ENCODE results near the gene MACROD2. TPM values are rescaled to one million over a fixed set of nuclear protein-coding genes. Genes with fewer than 3 reads are reported as not detected.

Gene MACROD2
- total and polyA plus RNA-seq, 2 of the 4 experiments (the other 2 are of a cell fraction), result not detected

DNA sequence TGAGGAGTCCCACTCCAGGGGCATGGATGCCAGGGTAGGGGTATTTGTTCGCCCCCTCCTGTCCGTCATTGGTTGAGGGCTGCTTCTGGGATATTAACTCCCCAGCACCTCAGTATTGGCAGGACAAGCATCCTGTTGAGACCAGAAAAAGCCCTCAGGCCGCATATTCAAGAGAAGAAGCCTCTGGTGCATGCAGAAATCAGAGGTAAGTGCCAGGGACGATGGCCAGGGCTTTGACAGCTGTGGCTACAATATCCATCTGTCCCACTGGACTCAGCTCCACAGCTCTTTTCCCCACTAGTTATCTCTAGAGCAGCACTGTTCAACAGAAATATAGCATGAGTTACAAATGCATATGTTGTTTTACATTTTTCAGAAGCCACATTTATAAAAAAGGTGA, 1926.6 kb downstream of the MACROD2 start:
- Histone ChIP-seq H2AK5ac (ENCODE audit: low read depth, low read length) (no peak overlapping the region), H3K18ac (ENCODE audit: low read depth, low read length) (no peak overlapping the region), H3K9me1 (ENCODE audit: insufficient read depth, low read length) (no peaks in the 10 kb centered on the region), H3K4me3 (ENCODE audit: insufficient read depth, low read depth, low read length) (no peak overlapping the region), H3K9me3 (ENCODE audit: control insufficient read depth, insufficient read depth, low read length) (peaks cover 4% of the 10 kb centered on the region; the same call in 1 of the 2 replicates), H3K79me1 (ENCODE audit: low read depth in 1 of 2, low read length in 2 of 2) (no peaks in the 10 kb centered on the region), H3K36me3 (ENCODE audit: control insufficient read depth, insufficient read depth, low read length) (no peaks in the 10 kb centered on the region), H3K27ac (ENCODE audit: insufficient read depth, low read length) (no peak overlapping the region), H2BK5ac (ENCODE audit: low read depth, low read length, poor library complexity, severe bottlenecking) (no peak overlapping the region), H3K4me2 (ENCODE audit: low read depth, low read length) (no peak overlapping the region), H4K5ac (ENCODE audit: low read depth, low read length) (no peak overlapping the region), H3K23ac (ENCODE audit: low read depth, low read length) (no peak overlapping the region), H3K27me3 (ENCODE audit: control insufficient read depth, insufficient read depth, low read length) (no peaks in the 10 kb centered on the region), H4K8ac (ENCODE audit: low read depth in 2 of 2, low read length in 2 of 2) (no peak overlapping the region), H3K56ac (ENCODE audit: extremely low read depth, insufficient read depth, low read length) (no peak overlapping the region), H4K20me1 (ENCODE audit: insufficient read depth, low read length) (no peaks in the 10 kb centered on the region), H2AFZ (replicated peaks; ENCODE audit: low read length, poor library complexity) (no peak overlapping the region), H3K4me1 (ENCODE audit: control insufficient read depth, insufficient read depth, low read length) (no peaks in the 10 kb centered on the region), H2BK15ac (ENCODE audit: low read depth, low read length) (no peak overlapping the region), H4K91ac (ENCODE audit: insufficient read depth, low read depth, low read length) (no peak overlapping the region), H3K9ac (ENCODE audit: low read depth, low read length) (no peak overlapping the region), H2BK120ac (ENCODE audit: low read depth, low read length) (no peak overlapping the region), H3K4ac (ENCODE audit: low read depth, low read length) (no peak overlapping the region), H2AK9ac (replicated peaks; ENCODE audit: low read depth, low read length, poor library complexity) (no peak overlapping the region), H2BK20ac (ENCODE audit: low read depth, low read length) (no peak overlapping the region), H3K14ac (replicated peaks; ENCODE audit: low read depth, low read length) (no peak overlapping the region)
- in situ Hi-C loops (cut with MboI; ENCODE audit: low sequenced_read_pairs), result no loop called here
- ATAC-seq (ENCODE audit: low read depth) (no peak), DNase-seq (no peak)
- ChIA-PET CTCF (no interaction called here), POLR2A (ENCODE audit: unreplicated experiment) (no interaction called here)
- BruUV-seq (replicated peaks), result no TSS peak
- intact Hi-C loops (cut with micrococcal nuclease), result no loop called here
- no CpG with 5 or more reads among the region's 4 CpGs for WGBS, 2 experiments (ENCODE audit: extremely low coverage in 2 of 2, insufficient read length in 1 of 2)
- dilution Hi-C loops (cut with HindIII; ENCODE audit: low sequenced_read_pairs, unreplicated experiment), result no loop called here
- TF ChIP-seq POLR2A (IDR thresholded peaks at IDR 0.05; ENCODE audit: low read depth, low read length) (no peak), NFE2L2 (IDR thresholded peaks at IDR 0.05; ENCODE audit: low read depth, low read length) (no peak), RAD21 (IDR thresholded peaks at IDR 0.05; ENCODE audit: low read length) (no peak), MAZ (IDR thresholded peaks at IDR 0.05; ENCODE audit: borderline replicate concordance, low read depth, low read length) (no peak), CEBPB (IDR thresholded peaks at IDR 0.05; ENCODE audit: low read depth, low read length) (no peak), FOS (IDR thresholded peaks at IDR 0.05; ENCODE audit: low read depth, low read length) (no peak), BHLHE40 (IDR thresholded peaks at IDR 0.05; ENCODE audit: low read depth, low read length) (no peak)
- TF ChIP-seq, protein P1, sequence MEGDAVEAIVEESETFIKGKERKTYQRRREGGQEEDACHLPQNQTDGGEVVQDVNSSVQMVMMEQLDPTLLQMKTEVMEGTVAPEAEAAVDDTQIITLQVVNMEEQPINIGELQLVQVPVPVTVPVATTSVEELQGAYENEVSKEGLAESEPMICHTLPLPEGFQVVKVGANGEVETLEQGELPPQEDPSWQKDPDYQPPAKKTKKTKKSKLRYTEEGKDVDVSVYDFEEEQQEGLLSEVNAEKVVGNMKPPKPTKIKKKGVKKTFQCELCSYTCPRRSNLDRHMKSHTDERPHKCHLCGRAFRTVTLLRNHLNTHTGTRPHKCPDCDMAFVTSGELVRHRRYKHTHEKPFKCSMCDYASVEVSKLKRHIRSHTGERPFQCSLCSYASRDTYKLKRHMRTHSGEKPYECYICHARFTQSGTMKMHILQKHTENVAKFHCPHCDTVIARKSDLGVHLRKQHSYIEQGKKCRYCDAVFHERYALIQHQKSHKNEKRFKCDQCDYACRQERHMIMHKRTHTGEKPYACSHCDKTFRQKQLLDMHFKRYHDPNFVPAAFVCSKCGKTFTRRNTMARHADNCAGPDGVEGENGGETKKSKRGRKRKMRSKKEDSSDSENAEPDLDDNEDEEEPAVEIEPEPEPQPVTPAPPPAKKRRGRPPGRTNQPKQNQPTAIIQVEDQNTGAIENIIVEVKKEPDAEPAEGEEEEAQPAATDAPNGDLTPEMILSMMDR (conservative IDR thresholded peaks at IDR 0.05; ENCODE audit: low read depth, low read length), result no peak

All from IMR-90 (cell line).